ENCODE measurements around the gene TPT1.
"Not testable (repeated sequence)": the region's sequence is repeated elsewhere in the genome, so short reads cannot be mapped to it uniquely, and the experiment has no call there.

TPT1 gene

GRCh38 chr13:45384474-45385174 is 43.6 kb upstream of the TPT1 start:
- in situ Hi-C loops (cut with HindIII; ENCODE audit: low sequenced_read_pairs) = no loop called here
- no peak overlapping the region for H3K4me3 ChIP-seq (ENCODE audit: low read depth, low read length)
- DNase-seq (ENCODE audit: low read depth, low spot score) = no peak
- TF ChIP-seq CTCF (IDR thresholded peaks at IDR 0.05; ENCODE audit: low read depth, low read length) = no peak

- in situ Hi-C loops (cut with HindIII; ENCODE audit: low sequenced_read_pairs); H3K4me3 ChIP-seq (ENCODE audit: low read depth, low read length); DNase-seq (ENCODE audit: low read depth, low spot score): not testable (repeated sequence)
Measured at GRCh38 chr13:45382739-45383138, 41.8 kb upstream of the TPT1 start.

- no peak for DNase-seq (ENCODE audit: low read depth, low spot score)
- in situ Hi-C loops (cut with HindIII; ENCODE audit: low sequenced_read_pairs) = no loop called here
- TF ChIP-seq CTCF (IDR thresholded peaks at IDR 0.05; ENCODE audit: low read depth, low read length) = no peak
- H3K4me3 ChIP-seq (ENCODE audit: low read depth, low read length) = no peak overlapping the region
Measured at GRCh38 chr13:45381196-45381595, 40.2 kb upstream of the TPT1 start.

GRCh38 chr13:45380708-45381107 is 39.7 kb upstream of the TPT1 start:
- H3K4me3 ChIP-seq (ENCODE audit: low read depth, low read length); DNase-seq (ENCODE audit: low read depth, low spot score); in situ Hi-C loops (cut with HindIII; ENCODE audit: low sequenced_read_pairs): not testable (repeated sequence)

- H3K4me3 ChIP-seq (ENCODE audit: low read depth, low read length); DNase-seq (ENCODE audit: low read depth, low spot score); in situ Hi-C loops (cut with HindIII; ENCODE audit: low sequenced_read_pairs): not testable (repeated sequence)
Measured at GRCh38 chr13:45379516-45379915, 38.5 kb upstream of the TPT1 start.

- in situ Hi-C loops (cut with HindIII; ENCODE audit: low sequenced_read_pairs); H3K4me3 ChIP-seq (ENCODE audit: low read depth, low read length); DNase-seq (ENCODE audit: low read depth, low spot score): not testable (repeated sequence)
Measured at GRCh38 chr13:45378786-45379185, 37.8 kb upstream of the TPT1 start.

- DNase-seq (ENCODE audit: low read depth, low spot score); in situ Hi-C loops (cut with HindIII; ENCODE audit: low sequenced_read_pairs); H3K4me3 ChIP-seq (ENCODE audit: low read depth, low read length): not testable (repeated sequence)
Measured at GRCh38 chr13:45377314-45377713, 36.3 kb upstream of the TPT1 start.

- H3K4me3 ChIP-seq (ENCODE audit: low read depth, low read length); DNase-seq (ENCODE audit: low read depth, low spot score); in situ Hi-C loops (cut with HindIII; ENCODE audit: low sequenced_read_pairs): not testable (repeated sequence)
Measured at GRCh38 chr13:45376651-45377050, 35.7 kb upstream of the TPT1 start.

- in situ Hi-C loops (cut with HindIII; ENCODE audit: low sequenced_read_pairs) = no loop called here
- H3K4me3 ChIP-seq (ENCODE audit: low read depth, low read length) = no peak overlapping the region
- no peak for TF ChIP-seq CTCF (IDR thresholded peaks at IDR 0.05; ENCODE audit: low read depth, low read length)
- DNase-seq (ENCODE audit: low read depth, low spot score) = peak; percentile 39
Measured at GRCh38 chr13:45374917-45375316, 33.9 kb upstream of the TPT1 start.

- in situ Hi-C loops (cut with HindIII; ENCODE audit: low sequenced_read_pairs) = no loop called here
- no peak for DNase-seq (ENCODE audit: low read depth, low spot score)
- no peak for TF ChIP-seq CTCF (IDR thresholded peaks at IDR 0.05; ENCODE audit: low read depth, low read length)
- no peak overlapping the region for H3K4me3 ChIP-seq (ENCODE audit: low read depth, low read length)
Measured at GRCh38 chr13:45373162-45373547, 32.2 kb upstream of the TPT1 start.
